NCI-H2171 treated with DMSO at 0.1 percent for 48 hours (cell line): ENCODE data around the gene CDH11.

Experiments used
- DNase-seq: peaks from one replicate; lab custom pipeline; 2025; lab: John Stamatoyannopoulos, UW

The CDH11 gene

DNA sequence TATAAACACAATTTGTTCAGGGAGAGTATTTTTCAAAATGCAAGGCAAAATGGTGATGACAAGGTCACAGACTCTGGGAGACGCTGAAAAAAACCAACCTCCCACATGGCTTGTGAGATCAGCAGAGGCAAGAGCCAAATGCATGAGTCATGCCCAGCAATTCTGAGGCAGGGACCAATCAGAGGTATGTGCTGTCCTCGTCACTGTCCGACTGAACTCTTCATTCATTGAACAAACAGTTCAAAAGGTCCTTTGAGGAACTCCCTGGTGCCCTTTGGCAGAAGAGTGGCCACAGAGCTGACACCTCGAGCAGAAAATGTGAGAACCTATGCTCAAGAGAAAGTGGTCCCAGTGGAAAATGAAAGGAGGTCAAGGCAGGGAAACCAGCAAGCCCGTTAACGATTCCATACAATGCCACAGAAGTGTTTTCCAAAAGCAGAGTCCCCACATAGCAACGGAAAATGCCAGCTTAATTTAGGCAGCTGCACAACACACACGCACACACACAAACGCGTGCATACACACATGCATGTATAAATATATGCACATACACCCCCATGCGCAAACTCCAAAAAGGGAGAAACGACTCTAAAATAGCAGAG is 50.9 kb downstream of the CDH11 start:
- DNase-seq: no peak

DNA sequence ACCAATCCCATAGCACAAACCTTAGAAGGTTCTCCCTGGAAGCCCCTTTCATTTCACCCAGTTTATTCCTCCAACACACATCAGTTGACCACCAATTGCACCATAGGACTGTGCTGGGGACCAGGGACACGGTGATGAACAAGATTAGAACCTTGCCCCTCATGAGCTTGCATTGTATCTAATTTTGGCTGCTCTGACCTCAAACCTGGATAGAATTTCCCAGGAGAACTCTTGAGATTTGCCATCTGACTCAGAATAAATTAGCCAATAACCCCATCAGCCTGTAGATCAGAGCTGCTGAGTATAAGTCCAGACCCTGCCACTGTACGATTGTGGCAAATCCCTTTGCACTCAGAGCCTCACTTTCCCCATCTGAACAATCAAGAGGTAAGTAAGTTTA is 52.1 kb downstream of the CDH11 start:
- no peak for DNase-seq

DNA sequence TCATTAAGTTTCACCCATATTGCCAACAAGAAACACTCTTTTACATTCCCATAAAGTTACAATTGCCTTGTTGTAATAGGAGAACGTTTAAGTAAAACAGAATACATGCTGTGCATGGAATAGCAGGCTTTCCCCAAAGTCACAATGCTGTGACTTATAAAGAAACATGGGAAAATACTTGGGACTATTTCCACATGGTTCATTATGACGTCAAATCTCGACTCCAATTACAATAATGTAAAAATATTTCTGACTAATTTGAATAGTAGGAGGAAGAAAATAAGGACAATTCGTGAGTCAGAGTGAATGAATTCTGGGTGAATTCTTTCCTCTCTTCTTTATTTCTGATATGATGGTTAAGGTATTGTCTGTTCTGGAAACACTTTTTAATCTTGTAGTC is 52.8 kb downstream of the CDH11 start:
- DNase-seq: no peak

DNA sequence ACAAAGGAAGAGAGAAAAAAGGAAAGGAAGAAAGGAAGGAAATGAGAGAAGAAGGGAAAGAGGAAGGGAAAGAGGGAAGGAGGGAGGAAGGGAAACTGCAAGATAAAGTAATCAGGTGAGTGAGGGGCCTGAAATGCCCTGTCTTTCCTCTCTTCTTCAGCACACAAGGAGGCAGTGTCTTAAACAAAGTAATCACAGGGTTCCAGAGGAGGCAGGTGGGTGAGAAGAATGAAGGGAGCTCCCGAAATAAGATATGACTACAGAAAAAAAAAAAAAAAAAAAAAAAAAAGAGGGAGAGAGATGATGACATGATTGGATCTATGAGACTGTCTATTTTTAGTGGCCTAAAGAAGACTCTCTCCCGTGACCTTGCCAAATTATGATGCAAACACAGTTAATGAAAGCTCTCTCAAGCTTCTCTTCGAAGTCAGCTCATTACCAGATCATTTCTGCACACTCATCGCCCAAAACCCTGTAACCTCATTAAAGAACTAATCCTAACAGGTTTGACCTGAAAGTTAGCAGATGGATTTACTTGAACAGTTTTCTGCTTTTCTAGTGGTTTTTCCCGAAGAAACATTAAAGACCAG is 53.6 kb downstream of the CDH11 start:
- no peak for DNase-seq

DNA sequence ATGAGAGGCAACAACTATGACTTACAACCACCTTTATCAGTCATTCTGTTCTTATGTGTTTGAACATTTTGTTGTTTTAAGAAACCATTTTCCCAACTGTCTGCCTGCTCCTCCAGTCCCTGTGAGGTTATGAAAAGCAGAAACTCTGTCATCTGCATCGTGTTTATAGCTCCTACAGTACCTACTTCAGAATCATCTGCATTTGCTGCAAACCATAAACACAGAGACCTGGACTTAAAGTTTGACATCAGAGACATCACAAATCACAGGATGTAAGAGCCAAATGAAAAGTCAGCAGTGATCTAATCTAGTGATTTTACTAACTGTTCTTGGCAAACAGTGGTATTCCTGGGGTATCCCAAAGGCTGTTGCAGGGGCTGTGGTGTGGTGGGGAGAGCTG is 55.2 kb downstream of the CDH11 start:
- DNase-seq: no peak

DNA sequence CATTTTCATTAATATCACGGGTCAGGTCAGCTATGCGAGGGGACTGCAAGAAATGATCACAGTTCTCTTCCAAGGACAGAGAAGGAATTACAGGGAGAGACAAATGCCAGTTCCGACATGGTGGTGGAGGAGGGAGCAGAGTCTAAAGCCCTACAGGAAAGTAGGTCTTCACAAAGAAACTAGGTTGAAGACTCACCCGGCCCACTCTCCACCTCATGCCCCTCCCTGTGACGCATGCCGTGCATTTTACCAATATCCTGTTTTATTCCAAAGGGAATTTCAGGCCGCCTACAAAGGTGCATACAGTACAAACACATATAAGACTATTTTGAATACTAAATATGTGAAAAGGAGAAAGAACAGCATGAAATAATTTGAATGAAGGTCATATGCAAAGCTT is 56.8 kb downstream of the CDH11 start:
- no peak for DNase-seq

DNA sequence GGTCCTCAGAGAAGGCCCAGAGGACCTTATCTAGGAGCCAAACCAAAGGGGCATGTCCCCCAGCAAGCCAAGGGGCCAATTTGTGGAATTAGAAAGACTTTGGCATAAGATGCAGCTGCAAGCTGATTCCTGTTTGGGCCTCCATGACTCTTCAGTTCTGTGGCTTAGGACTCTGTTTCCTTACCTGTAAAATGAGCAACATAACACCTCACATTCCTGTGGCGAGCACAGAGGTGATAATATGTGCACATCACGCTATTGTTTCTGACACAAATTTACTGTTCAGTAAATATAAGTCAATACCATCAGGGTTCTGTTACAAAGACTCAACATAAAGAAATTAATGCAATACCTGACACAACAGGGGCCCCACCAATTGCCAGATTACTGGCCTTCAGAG is 57.7 kb downstream of the CDH11 start:
- DNase-seq: no peak

DNA sequence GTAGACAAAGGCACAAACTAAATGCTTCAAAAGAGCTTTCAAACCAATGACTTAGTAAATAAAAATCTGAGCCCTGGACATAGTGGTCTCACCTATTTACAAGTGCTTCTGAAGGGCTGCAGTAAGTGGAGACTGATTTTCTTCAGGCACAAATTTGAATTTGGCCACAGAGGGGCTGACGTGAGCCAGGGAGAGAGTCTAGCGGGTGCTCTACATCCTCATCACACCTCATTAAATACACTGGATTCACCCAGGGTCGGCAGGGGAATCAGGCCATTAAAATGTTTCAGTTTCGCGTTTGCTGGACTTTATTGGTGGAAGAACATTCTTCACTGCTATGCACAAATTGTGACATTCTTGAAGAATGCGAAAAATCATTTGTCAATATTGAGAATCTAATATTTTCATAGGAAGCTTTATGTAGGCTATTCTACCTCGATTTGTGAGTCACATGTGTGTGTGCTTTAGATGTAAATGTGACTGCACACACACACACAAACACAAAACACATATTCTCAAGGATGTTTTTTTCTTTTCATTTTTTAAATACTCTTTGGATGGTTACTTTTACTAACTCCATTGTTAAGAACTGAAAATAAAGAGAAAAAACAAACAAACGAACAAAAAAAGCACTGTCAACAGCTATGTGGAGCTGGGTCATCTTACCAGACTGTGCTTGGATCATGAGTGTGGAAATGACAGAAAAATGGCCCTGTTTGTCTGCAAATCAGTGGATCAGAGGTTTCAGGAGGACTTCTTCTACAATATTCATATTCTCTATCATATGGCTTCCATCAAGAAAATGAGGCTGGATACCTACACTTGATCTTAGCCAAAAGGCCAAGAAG is 58.9 kb downstream of the CDH11 start:
- no peak for DNase-seq

DNA sequence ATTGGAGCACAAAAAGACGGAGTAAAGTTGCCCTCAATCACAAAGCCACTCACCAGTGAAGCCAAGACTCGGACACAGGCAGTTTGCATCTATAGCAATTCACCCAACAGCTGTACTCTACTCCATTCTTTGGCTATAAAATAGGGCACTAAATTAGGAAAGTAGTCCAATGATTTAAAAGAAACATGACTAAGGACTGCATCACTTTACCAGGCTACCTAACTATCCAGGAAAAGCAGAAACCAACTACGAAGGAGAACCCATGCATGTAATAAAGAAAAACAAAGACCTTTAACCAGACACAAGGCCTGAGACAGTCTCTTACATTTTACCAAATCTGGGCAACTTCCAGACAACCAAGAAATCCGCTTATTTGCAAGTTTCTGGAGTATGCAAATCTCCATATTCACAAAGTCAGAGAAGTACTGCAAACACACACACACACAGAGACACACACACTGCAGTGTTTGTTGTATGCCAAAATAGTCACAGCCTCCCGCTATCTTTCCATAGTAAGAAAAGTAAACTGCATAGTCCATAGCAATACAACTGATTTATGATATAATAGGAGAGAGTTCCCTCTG is 59.8 kb downstream of the CDH11 start:
- DNase-seq: no peak

DNA sequence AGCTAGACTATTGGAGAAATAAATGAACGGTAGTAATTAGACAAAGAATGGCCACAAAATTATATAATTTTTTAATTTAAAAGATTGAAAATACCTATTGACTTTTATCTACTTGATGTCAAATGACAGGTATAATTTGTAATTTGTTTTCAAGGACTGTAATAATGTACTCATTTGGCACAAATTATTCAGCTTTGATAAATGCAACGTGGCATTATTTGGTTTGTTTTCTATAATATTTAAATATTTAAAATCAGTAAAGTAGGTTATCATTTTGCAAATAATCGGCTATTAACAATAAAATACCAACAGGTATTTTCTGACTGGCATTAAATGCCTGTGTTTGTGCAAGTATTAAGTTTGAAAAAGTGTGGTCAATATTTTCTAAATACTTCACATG is 60.6 kb downstream of the CDH11 start:
- no peak for DNase-seq

DNA sequence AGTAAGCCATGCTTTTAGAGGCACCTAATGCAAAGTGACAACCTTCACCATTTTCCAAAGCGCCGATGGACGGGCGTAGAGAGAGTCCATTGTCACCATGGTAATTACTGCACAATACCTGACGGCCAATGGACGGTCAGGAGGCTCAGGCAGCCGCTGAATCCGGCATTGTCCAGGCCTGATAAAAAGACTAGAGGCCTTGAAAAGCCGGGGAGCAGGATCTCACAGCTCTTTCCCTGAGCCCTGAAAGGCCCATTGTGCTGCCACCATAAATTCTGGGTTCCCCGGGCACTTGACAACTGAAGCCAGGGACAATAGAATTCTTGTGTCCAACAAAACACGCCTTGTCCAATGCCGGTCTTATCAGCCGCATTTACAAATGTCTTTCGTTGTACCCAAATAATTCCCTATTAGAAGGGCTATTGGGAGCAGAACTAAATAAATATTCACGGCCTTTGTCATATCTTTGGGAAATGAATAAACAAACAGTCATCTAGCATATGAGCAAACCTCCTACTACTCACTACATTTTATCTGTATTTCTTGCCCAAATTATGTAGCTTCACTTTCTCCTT is 62.4 kb downstream of the CDH11 start:
- no peak for DNase-seq

DNA sequence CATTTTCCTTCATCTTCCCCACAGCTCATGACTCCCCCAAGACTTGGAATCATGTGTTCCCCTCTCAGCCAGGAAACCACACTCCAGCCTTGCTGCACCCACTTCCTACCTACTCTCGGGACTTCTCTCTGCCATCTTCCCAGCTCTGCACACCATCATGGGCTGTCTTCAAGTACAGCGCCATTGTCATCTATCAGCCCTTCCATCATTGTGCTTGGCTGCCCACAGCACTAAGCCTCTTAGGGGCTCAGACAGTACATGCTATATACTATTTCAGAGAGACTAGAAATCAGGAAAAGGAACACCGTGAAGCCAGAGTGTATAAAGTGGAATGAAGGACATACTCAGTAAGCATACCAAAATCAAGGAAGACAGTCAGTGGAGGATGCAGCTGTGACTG is 64.7 kb downstream of the CDH11 start:
- DNase-seq: no peak

DNA sequence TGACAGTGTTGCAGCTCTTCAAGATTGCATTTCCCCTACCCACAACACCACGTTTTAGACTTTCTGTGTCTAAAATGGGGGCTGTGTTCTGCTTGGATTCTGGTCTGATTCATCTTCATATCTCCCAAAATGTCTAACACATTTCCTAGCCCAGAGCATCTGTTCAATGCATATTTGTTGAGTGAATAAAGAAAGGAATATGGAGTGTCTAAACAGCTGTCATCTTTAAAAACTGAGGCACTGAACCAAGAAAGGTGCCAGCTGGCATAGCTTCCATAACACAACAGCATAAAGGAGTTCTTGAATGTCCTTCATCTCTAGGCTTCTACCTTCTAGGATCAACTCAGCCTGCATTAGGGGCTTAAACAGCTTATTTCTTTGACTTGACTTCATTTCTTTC is 67.4 kb downstream of the CDH11 start:
- DNase-seq: no peak

DNA sequence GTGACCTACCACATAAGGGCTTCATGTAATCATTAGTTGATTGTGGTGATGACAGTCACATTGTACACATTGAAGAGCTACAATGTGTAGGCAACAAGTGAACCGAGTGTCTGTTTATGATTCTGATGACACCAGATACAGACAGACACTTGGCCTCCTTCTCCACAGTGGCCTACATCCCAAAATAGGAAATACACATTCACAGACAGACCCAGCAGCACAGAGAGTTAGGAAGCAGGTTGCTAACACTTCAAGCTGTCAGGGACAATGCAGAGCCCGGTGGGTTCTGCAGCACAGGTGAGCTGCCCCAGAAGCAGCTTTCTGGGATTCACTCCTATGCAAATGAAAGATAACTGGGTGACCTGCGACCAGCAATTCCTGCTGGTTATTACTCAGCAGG is 72.2 kb downstream of the CDH11 start:
- no peak for DNase-seq

DNA sequence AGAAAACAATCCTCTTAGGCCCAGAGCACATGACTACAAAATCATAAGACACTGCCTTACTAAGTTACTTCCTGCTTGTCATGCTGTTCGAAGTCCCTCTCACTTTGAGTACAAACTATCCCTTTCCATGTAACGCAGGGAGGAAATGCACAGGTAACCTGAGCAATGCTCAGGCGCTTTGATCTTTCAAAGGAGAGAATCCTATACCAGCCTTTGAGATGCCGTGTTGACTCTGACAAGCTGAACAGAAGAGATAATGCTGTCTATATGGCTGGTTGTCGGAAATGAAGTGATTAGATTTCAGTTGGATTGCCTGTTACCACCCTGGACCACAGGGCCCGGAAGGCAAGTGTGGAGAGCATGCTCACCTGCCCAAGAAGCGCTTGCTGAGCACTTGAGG is 75.9 kb downstream of the CDH11 start:
- DNase-seq: no peak

DNA sequence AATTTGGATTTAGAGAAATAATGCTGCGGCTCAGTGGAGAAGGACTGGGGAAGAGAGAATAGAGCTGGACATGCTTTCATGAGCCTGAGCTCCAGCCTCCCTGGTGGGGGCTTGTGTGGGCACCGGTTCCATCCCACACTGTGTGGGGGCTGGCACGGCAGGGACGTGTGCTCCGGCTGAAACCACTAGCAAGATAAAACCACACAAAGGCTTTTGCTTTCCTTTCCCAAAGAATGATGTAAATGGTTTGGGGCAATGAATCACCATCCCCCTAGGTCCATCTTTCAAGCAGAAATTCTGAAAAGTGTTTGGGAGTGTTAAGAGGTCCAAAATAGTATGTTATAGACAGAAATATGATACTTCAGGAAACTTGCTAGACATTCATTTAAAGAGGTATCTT is 77.0 kb downstream of the CDH11 start:
- DNase-seq: no peak

DNA sequence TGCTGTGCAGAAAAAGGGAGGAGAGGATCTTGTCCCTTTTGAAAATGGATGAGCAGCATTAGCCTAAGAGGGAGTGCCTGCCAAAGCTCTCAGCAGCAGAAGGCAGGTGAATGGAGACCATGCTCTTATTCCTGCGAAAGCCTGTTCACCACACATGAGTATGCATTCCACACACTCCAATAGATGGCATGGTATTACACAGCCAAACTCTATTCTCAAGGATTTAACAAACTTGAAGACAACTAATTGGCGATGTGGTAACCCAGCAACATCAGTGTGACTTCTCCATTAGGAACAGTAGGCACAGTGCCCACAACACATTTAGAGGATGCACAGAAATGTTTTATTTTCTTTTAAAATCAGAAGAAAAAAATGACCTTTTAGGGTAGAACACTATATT is 77.8 kb downstream of the CDH11 start:
- no peak for DNase-seq

DNA sequence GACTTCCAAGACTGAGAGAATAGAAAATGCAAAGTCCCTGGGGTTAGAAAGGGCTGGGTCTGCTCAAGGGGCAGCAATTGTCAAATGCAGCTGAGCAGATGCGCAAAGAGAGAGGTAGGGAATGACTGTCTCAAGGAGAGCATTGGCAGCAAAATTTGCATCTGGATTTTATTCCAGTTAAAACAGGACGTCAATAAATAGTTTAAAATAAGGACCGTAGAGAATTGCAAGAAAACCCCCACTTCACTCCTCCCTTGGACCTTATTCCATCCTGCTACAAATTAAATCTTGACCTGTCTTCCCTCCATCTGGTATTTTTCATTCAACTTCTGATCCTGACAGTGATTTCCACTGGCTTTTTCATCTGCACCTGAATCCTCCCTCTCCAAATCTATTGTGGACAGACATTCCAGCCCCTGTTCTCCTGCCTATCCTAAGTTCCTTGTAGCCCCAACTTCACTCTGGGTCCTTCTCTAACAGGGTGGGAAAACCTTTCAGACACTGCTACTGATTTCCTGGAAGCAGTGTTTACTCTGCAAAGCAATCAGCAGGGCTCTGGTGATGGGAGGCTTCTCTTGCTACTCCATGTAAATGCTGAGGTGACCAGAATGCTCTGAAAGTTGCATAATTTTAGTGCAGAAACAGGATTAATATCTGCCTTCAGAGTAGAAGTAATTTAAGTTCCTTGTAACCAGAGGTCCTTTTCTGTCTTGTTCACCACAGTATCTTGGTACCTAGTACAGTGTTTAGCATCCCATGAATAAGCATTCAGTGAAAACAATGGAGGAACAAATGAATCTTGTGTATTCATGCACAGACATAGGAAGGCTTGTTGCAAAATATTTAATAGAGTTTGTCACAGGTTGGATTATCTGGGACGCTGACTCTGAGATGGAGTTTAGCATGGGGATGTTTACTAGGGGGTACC is 79.2 kb downstream of the CDH11 start:
- DNase-seq: no peak

DNA sequence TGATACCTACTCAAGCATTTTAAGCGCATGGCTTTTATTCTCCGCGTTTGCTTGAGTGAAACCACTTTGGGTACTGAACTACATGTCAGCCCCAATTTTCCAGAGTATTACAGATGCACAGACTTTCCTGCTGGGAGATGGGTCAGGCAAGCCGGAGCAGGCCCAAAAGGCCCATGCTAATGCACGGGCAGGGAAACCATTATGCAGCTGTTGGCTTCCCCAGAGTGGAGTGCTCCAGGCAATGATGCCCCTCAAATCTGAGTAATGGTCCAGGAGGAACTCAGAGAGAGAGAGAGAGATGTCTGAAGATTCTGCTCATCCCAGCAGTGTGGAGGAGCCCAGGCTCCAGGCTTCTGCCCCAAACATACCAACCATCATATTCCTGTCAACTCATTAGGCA is 80.2 kb downstream of the CDH11 start:
- DNase-seq: no peak

DNA sequence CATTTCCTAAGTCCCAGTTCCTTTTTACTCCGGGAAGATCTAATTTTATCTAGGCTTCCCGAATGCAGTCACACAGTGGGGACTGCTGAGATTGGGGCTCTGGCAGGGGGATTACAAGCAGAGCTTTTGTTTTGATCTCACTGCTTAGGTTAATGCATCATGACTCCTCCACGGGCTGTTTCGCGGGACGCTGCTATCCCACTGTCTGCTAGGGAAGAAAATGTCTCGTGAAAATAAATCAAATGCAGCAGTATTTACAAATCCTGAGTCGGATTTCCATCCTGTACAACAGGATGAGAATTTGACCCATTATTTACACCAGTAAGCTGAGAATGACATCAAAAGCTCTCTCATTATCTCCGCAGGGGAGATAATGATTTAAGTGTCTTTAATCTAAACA is 83.8 kb downstream of the CDH11 start:
- no peak for DNase-seq

DNA sequence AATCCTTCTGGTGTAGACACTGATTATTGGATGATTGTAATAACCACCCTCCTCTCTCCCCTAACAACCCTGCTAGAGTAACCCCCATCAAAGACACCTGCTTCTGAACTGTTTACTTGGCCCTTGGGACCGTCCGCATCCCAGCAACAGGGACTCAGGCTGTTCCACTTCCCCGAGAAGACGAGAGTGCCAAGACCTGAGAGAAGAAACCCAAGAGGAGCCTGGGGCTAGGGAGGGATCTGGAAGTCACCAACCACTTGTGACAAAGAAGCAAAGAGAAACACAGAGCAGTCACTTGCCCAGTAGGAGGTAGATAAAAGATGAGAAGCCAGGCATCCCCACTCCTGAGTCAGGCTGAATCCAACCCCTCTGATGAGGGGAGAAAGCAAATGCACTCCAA is 84.3 kb downstream of the CDH11 start:
- DNase-seq: no peak

DNA sequence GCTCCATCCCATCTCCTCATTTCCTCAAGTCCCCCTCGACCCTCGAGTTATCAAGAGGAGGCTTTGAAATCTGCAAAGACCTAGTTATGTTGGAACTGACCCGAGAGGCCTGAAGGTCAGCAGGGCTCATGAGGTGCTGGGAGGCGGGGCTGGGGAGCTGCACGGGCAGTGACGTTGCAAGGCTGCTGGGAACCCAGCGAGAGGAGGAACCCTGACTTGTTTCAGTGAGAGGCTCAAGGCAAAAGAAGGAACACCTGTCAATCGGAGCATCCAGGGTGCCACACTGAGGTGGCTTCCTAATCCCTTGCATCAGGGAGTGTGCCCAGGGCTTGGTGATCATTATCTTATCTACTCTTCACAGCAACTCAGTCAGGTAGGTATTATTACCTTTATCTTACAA is 86.9 kb downstream of the CDH11 start:
- DNase-seq: no peak
